ENCODE data around the gene RAB4B.
"Not testable (repeated sequence)": the region's sequence is repeated elsewhere in the genome, so short reads cannot be mapped to it uniquely, and the experiment has no call there.

RAB4B gene

DNA sequence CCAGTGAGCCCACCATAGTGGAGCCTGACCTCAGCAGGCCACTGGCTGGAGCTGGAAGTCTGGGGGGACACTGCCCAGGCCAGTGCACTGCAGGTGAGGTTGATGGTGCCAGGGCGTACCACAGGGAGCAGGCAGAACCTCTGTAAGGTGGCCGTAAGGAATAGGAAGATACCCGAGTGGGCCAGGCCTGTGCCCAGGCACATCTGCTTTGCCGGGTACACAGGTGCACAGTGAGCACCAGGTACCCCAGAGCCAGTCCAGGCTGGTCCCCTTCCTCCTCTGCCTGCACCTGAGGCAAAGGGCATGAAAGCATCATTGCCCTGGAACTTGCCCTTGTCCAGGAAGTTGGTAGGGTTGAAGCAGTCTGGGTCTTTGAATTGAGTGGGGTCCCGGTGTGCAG lies 30.4 kb downstream of the RAB4B start:
- DNase-seq (ENCODE audit: low read depth), result no peak
- H3K4me3 ChIP-seq (ENCODE audit: control insufficient read depth, low read depth, low read length), result no peak overlapping the region
- TF ChIP-seq, protein P1, sequence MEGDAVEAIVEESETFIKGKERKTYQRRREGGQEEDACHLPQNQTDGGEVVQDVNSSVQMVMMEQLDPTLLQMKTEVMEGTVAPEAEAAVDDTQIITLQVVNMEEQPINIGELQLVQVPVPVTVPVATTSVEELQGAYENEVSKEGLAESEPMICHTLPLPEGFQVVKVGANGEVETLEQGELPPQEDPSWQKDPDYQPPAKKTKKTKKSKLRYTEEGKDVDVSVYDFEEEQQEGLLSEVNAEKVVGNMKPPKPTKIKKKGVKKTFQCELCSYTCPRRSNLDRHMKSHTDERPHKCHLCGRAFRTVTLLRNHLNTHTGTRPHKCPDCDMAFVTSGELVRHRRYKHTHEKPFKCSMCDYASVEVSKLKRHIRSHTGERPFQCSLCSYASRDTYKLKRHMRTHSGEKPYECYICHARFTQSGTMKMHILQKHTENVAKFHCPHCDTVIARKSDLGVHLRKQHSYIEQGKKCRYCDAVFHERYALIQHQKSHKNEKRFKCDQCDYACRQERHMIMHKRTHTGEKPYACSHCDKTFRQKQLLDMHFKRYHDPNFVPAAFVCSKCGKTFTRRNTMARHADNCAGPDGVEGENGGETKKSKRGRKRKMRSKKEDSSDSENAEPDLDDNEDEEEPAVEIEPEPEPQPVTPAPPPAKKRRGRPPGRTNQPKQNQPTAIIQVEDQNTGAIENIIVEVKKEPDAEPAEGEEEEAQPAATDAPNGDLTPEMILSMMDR (IDR thresholded peaks at IDR 0.05; ENCODE audit: control insufficient read depth, insufficient read depth, low read depth, low read length, missing control alignments), result no peak

DNA sequence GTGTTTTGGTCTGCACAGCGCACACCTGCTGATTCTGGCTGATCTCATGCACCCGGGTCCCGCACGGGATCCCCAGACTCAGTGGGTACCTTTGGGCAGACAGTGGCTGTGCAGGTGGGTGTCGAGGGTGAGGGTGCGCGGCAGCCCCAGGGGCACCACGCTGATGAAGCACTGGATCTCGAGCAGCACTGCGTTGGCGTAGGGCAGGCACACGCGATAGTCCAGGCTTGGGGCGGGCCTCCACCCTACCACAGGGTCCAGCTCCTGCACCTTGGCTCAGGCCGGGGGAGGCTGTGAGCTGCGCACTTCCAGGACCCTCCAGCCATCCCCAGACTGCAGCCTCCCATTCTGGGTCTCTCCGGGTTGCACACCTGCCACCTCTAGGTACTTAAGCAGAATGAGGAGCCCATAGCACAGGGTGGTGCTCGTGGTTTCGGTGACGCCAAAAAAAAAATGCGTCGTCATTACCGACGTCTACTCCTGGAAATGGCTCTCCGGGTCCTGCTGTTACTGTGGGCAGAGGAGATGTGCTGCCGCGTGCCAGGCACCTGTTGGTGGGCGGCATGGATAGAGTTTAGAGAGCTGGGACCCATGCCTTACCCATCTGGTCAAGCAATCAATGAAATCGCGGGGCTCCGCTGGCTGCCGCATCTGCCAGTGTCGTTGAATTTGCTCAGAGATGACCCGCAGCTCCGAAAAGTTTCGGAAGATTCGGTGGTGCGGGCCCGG lies 31.5 kb downstream of the RAB4B start:
- no peak overlapping the region for H3K4me3 ChIP-seq (ENCODE audit: control insufficient read depth, low read depth, low read length)
- no peak for DNase-seq (ENCODE audit: low read depth)

DNA sequence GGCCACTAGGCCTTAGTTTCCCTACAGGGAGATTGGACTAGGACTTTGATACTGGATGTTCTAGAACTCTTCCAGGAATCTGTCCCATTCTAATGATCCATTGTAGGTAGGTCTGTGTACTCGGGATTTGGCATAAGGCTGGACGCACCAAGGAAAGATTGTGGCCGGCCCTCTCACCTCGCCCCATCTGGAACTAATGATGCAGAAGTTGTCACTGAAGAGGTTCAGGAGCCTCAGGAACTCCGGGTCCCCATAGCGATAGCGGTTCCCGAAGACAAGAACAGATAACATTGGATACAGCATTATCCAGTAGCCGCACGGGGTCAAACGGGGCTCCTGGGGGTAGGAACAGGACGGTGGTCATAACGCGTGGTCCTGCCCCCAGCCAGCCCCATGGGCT lies 32.1 kb downstream of the RAB4B start:
- DNase-seq (ENCODE audit: low read depth), result no peak
- TF ChIP-seq, protein P1 (IDR thresholded peaks at IDR 0.05; ENCODE audit: control insufficient read depth, insufficient read depth, low read depth, low read length, missing control alignments), result no peak
- H3K4me3 ChIP-seq (ENCODE audit: control insufficient read depth, low read depth, low read length), result no peak overlapping the region

More for the DNA sequence above, 31.5 kb downstream of the RAB4B start:
- TF ChIP-seq, protein P1 (IDR thresholded peaks at IDR 0.05; ENCODE audit: control insufficient read depth, insufficient read depth, low read depth, low read length, missing control alignments), result no peak

DNA sequence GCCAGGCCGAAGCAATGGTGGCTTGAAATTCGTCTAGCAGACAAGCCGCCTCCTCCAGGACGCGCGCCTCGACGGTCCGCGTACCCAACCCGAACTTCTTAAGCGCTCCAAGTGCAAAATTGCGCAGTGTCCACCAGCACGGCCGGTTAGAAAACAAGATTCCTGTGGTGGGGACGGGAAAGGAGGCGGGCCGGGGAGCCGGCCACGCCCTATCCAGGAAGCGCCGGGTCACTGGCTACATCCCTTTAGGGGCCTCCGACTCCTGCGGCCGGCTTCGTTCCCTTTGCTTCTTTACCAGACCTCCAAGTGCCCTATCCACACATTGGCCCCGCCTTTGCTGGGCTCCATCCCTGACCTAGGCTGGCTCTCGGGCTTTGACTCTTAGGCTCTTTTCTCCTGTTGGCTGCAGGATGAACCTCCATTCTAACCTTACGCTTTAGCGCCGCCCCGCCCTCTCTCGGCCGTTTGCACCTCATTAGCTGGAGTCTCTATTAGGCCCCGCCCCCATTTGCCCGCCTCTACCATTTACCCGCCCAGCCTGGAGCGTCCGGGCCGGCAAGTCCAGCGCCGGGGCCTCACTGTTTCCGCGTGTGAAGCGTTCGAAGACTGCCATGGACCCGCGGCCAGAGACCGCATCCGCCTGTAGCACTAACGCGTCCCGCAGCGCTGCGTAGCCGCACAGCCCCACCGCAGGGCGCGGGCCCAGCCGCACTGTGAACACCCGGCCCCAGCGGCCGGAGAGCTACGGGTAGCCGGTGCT lies 32.8 kb downstream of the RAB4B start:
- H3K4me3 ChIP-seq (ENCODE audit: control insufficient read depth, low read depth, low read length), result peak overlapping the region; percentile 30

DNA sequence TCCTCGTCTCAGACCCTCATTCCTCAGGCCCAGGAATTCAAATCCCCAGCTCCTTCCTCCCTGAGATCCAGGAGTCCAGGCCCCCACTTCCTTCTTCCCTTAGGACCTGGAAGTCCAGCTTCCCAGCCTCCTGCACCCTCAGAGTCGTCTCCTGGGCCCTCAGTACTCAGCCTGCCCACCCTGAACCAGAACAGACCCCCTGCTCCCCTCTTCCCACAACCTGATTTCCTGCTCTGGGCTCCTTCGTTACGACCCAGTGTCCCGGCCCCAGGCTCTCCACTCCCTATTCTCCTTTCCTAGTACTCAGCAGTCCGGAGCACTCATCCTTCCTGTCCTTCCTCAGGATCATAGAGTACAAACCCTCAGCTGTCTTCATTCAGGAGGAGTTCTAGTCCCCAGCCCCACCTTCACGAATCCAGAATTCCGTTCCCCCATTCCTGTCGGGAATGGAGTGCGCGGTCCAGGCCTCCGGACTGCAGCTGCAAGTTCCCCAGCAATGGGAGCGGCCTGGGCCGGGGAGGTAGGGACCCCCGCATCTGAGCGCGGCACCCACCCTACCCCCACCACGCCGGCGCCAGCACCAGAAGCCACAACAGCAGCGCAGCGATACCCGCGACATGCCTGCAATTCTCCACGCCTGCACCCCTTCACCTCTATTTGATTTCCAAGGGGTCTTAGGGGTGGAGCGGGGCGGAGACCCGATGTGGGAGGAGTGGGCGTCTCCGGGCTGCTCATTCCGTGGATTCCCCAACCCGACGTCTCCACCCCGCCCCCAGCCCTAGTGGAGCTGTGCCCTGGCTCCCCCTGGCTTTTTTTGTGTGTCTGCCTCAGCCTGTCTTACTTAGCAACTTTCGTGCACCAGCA lies 33.7 kb downstream of the RAB4B start:
- DNase-seq (ENCODE audit: low read depth), result no peak
- no peak overlapping the region for H3K4me3 ChIP-seq (ENCODE audit: control insufficient read depth, low read depth, low read length)
- TF ChIP-seq, protein P1 (IDR thresholded peaks at IDR 0.05; ENCODE audit: control insufficient read depth, insufficient read depth, low read depth, low read length, missing control alignments), result no peak

More for the DNA sequence above, 32.8 kb downstream of the RAB4B start:
- DNase-seq (ENCODE audit: low read depth), result not testable (repeated sequence)

DNA sequence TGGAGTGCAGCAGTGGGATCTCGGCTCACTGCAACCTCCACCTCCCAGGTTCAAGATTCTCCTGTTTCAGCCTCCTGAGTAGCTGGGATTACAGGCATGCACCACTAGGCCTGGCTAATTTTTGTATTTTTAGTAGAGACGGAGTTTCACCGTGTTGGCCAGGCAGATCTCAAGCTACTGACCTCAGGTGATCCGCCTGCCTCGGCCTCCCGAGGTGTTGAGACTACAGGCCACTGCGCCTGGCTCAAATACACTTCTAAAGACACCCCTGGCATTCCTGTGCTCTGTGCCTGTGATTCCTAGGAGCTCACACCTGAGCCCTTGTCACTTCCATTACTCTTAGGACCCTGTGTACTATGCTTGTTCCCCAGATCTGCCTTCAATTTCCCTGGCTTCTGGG lies 34.5 kb downstream of the RAB4B start:
- H3K4me3 ChIP-seq (ENCODE audit: control insufficient read depth, low read depth, low read length); DNase-seq (ENCODE audit: low read depth): not testable (repeated sequence)

DNA sequence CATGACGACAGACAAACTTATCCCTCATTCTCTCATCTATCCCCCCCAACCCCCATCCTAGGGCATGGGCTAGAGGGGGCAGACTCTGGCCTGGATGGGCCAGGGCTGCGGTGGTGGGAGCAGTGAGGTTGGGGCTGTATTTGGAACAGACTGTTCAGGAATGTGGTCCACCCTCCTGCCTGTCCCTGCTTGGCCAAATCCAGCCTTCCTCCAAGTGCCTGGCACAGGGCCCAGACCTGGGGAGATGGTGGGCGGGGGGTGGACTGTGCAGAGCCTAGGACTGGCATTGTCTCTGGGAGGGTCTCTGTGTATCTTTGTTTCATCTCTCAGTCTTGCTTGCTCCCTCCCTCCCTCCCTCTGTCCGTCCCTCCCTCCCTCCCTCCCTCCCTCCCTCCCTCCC lies 35.1 kb downstream of the RAB4B start:
- no peak for DNase-seq (ENCODE audit: low read depth)
- TF ChIP-seq, protein P1 (IDR thresholded peaks at IDR 0.05; ENCODE audit: control insufficient read depth, insufficient read depth, low read depth, low read length, missing control alignments), result no peak
- no peak overlapping the region for H3K4me3 ChIP-seq (ENCODE audit: control insufficient read depth, low read depth, low read length)

Data from AG09309 (cell line).